ENCODE results near the gene TBC1D9B. TPM values are rescaled to one million over a fixed set of nuclear protein-coding genes. Genes with fewer than 3 reads are reported as not detected.
A peak's percentile ranks its signal among the peaks of the same experiment; 100 is the strongest.

The TBC1D9B gene
- total RNA-seq, 1 donor from 2014 or later: 128 TPM

DNA sequence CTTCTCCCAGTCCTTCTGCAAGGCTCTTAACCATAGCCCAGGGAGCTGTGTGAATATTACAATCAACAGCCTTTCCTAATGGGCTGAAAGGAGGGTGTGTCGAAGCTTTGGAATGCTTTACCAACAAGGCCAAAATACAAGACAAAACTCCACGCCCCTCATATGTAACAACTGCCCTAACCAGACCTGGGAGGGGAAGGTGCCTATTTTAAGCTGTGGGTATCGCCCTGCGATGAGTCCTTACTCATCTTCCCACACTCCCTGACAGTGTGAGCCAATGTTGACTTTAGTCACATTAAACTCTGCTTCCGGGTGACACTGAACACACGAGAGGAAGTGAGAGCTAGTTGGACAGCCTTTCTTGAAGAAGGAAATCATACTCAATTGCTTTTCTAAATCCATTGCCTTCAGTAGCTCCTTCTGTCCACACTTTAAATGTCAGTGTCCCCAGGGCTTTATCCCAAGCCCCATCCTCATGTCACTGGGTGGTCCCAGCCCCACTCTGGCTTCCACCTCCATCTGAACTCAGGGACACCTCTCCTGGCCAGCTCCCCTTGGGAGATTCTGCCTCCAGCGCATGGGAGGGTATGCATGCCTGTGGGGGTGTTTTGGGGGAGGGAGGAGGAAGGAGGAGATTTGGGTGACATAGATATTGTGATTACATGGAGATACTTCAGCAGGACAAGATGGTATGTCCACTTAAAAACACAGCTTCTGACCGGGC, 6.5 kb upstream of the TBC1D9B start:
- H3K4me1 Mint-ChIP-seq (ENCODE audit: low read depth): peaks cover 4% of the 10 kb centered on the region
- no peak overlapping the region for H3K4me3 Mint-ChIP-seq (ENCODE audit: low read depth)
- TF ChIP-seq, protein P1, sequence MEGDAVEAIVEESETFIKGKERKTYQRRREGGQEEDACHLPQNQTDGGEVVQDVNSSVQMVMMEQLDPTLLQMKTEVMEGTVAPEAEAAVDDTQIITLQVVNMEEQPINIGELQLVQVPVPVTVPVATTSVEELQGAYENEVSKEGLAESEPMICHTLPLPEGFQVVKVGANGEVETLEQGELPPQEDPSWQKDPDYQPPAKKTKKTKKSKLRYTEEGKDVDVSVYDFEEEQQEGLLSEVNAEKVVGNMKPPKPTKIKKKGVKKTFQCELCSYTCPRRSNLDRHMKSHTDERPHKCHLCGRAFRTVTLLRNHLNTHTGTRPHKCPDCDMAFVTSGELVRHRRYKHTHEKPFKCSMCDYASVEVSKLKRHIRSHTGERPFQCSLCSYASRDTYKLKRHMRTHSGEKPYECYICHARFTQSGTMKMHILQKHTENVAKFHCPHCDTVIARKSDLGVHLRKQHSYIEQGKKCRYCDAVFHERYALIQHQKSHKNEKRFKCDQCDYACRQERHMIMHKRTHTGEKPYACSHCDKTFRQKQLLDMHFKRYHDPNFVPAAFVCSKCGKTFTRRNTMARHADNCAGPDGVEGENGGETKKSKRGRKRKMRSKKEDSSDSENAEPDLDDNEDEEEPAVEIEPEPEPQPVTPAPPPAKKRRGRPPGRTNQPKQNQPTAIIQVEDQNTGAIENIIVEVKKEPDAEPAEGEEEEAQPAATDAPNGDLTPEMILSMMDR (IDR thresholded peaks at IDR 0.05; ENCODE audit: unreplicated experiment): no peak
- peak overlapping the region; percentile 84 for H3K27ac Mint-ChIP-seq
- no peaks in the 10 kb centered on the region for H3K36me3 Mint-ChIP-seq (ENCODE audit: insufficient read depth)
- H3K27me3 Mint-ChIP-seq: peaks cover 6% of the 10 kb centered on the region
- no peak for DNase-seq (ENCODE audit: low spot score, unreplicated experiment)
- no peaks in the 10 kb centered on the region for H3K9me3 Mint-ChIP-seq (ENCODE audit: low read depth)

DNA sequence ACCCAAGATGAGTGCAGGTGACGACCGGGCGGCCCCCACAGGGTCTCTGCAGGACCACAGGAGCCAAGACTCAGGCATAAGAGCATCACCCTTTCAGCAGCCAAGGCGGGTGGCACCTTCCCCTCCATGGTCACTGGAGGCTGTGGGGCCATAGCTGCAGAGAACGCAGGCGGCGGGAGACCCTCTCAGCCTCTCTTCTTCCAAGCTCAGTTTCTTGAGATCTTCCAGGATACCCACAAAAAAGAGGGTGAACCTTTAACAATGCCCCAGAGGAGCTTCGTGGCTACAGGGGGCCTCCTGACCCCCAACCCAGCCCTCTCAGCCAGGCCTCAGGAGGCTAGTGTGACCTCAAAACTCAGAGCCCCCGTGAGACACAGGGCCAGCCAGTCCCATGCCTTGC, 5.8 kb upstream of the TBC1D9B start:
- H3K9me3 Mint-ChIP-seq (ENCODE audit: low read depth): no peaks in the 10 kb centered on the region
- H3K27ac Mint-ChIP-seq: no peak overlapping the region
- TF ChIP-seq, protein P1 (IDR thresholded peaks at IDR 0.05; ENCODE audit: unreplicated experiment): no peak
- H3K27me3 Mint-ChIP-seq: peaks cover 8% of the 10 kb centered on the region
- H3K36me3 Mint-ChIP-seq (ENCODE audit: insufficient read depth): no peaks in the 10 kb centered on the region
- H3K4me1 Mint-ChIP-seq (ENCODE audit: low read depth): peaks cover 4% of the 10 kb centered on the region
- no peak overlapping the region for H3K4me3 Mint-ChIP-seq (ENCODE audit: low read depth)
- no peak for DNase-seq (ENCODE audit: low spot score, unreplicated experiment)

DNA sequence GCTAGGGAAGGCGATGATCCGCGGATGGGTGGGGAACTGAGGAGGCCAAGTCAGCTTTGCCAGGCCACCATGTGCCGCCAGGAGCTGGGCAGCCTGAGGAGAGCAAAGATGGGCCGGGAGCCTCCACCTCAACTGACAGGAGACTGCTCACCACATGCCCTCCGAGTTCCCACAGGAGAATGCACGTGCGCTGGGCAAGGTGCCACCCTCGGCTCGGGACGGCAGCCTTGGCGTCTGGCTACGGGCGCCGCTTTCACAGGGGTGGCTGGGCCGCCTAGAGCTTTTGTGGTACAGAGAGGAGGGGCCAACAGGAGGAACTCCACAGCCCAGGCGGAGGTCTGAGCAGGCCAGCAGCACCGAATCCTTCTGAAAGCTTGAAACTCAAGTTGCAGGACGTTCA, 5.3 kb upstream of the TBC1D9B start:
- Mint-ChIP-seq H3K9me3 (ENCODE audit: low read depth) (no peaks in the 10 kb centered on the region), H3K36me3 (ENCODE audit: insufficient read depth) (no peaks in the 10 kb centered on the region), H3K4me3 (ENCODE audit: low read depth) (no peak overlapping the region), H3K27ac (no peak overlapping the region), H3K27me3 (peaks cover 8% of the 10 kb centered on the region), H3K4me1 (ENCODE audit: low read depth) (peaks cover 4% of the 10 kb centered on the region)
- no peak for DNase-seq (ENCODE audit: low spot score, unreplicated experiment)
- TF ChIP-seq, protein P1 (IDR thresholded peaks at IDR 0.05; ENCODE audit: unreplicated experiment): no peak

DNA sequence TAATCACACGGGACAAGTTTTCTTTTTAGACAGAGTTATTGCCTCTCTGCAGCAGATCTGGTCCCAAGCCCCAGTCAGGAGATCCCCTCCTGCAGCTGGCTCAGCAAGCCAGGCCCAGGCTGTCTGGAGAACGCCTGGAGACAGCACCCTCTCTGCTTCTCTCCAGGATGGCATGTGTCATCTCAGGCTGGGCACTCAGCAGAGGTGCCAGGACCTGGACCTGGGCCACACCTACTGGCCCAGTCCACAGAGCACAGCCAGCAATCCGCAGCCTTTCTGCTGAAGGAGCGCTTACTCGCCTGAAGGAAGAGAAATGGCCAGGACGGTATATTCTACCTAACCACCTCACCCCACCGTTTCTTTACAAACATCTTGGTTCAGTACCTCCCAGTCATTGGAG, 4.7 kb upstream of the TBC1D9B start:
- Mint-ChIP-seq H3K9me3 (ENCODE audit: low read depth) (no peaks in the 10 kb centered on the region), H3K27ac (no peak overlapping the region), H3K4me1 (ENCODE audit: low read depth) (peaks cover 4% of the 10 kb centered on the region), H3K27me3 (peaks cover 8% of the 10 kb centered on the region), H3K4me3 (ENCODE audit: low read depth) (no peak overlapping the region), H3K36me3 (ENCODE audit: insufficient read depth) (no peaks in the 10 kb centered on the region)
- no peak for DNase-seq (ENCODE audit: low spot score, unreplicated experiment)
- TF ChIP-seq, protein P1 (IDR thresholded peaks at IDR 0.05; ENCODE audit: unreplicated experiment): no peak

DNA sequence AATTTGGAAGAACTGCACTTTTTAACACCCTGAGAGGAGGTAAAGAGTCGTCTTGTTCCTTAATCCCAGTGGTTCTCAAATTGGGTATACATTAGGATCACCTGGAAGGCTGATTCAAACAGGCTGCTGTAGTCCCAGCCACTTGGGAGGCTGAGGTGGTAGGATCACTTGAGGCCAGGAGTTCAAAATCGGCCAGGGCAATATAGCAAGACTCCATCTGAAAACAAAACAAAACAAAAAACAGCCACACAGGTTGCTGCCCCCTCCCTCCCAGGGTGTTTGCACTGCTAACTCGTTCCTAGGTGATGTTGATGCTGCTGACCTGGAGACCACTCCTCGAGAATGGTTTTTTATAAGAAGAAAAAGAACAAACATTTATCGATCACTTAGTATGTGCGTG, 1.5 kb upstream of the TBC1D9B start:
- TF ChIP-seq, protein P1 (IDR thresholded peaks at IDR 0.05; ENCODE audit: unreplicated experiment): no peak
- Mint-ChIP-seq H3K9me3 (ENCODE audit: low read depth) (no peaks in the 10 kb centered on the region), H3K4me3 (ENCODE audit: low read depth) (peak overlapping the region; percentile 68), H3K36me3 (ENCODE audit: insufficient read depth) (peaks cover 5% of the 10 kb centered on the region), H3K4me1 (ENCODE audit: low read depth) (peaks cover 7% of the 10 kb centered on the region), H3K27ac (no peak overlapping the region), H3K27me3 (peaks cover 8% of the 10 kb centered on the region)
- DNase-seq (ENCODE audit: low spot score, unreplicated experiment): no peak

Measured in progenitor cell of endocrine pancreas (in vitro differentiated cells).